ENCODE measurements around the gene NR2C1. TPM values are rescaled to one million over a fixed set of nuclear protein-coding genes. Genes with fewer than 3 reads are reported as not detected.

Gene NR2C1
- total RNA-seq (2022; extraction: Qiagen RNA extraction), result 22.4 to 26.0 TPM (median 25.1 TPM) in 5 replicates

DNA sequence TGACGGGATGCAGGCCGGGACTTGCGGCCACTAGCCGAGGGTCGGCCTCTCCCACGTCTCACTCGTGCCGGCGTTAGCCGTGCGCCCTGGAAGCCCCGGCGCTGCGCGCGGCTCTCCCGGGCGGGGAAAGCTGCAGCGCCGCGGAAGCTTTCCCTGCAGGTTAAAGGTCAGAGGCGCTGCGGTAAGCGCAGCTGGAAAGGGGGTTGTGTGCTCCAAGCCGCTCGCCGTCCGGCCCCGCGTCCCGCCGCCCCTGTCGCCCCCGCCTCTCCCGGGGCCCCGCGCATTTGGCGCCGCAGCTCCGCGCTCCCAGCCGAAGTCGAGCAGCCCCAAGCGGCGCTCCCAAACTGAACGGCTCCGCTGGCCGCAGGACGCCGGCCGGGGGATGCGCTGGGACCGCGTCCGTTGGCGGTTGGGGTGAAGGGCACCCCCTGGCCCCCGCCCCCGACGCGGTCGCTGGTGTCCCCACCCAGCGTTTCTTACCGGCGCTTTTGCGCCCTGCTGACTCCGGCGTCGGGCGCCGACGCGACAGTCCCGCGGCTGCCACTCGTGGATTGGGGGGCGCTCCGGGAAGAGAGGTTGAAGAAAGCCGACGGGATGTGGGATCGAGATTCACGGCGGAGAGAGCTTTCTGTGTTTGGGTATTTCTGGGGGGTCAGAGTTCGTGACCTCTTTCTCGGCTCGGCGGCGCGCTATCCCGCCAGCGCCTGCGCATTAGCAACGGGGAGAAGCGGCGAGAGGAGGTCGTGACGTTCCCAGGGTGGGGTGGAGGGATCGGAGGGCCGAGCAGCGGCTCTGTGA is at the start of gene NR2C1:
Gene NR2C1 (minus strand): TSS at position 719 of the 798 bp plus-strand sequence. CDS start 6,234 bp downstream, outside the sequence.

DNA sequence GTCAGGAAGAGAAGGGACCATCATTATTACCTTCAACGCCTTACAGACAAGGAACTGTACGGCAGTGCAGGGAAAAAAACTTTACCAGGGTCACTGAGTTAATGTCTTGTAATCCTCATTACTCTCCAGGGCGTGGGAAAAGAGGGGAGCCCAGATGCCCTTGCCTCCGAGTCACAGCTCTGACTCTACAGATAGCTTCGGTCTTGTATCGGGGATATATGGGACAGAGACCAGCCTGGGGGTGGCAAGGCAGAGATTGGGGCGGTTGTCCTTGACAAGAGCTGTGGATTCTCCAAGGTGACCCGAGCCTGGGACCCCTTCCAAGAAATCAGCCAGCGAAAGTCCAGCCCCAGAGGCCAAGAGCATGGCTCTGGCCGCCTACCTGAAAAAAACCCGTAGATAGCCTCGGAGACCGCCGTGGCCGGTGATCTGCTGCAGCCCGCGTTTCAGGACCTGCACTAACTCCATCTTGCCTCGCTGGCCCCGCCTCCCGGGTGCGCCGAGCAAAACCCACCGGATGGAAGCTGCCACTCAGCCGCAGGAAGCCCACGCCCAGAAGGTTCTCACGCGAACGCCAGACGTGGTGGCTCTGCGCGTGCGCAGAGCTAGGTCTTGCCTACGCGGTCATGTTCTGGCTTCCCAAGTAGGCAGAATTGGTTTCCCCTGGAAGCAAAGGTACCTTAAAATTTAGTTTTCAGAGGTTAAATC is 70.1 kb downstream of the NR2C1 start, which contains the start of gene NDUFA12:
Gene NDUFA12 (minus strand): TSS at position 485 of the 708 bp plus-strand sequence. CDS start 17 bp downstream, at position 468.

Other genes with a start within 250 kb of the NR2C1 start
- gene NDUFA12, start 69.9 kb downstream of the NR2C1 start, total RNA-seq (2022; extraction: Qiagen RNA extraction), result 136 to 151 TPM (median 145 TPM) in 5 replicates
- gene FGD6, start 143.8 kb upstream of the NR2C1 start, total RNA-seq (2022; extraction: Qiagen RNA extraction), result 9.5 to 14.8 TPM (median 13.6 TPM) in 5 replicates
- gene VEZT, start 144.2 kb upstream of the NR2C1 start, total RNA-seq (2022; extraction: Qiagen RNA extraction), result 50.5 to 82.4 TPM (median 58.6 TPM) in 5 replicates